GM15510 (cell line): ENCODE results near the gene ASIC4.

ENCODE experiments used
- POLR2A ChIP-seq: IDR thresholded peaks from 3 replicates; pipeline ENCODE4 v1.6.1; 2011; ENCODE audit warnings: borderline replicate concordance; ENCODE audit not compliant: insufficient read length; ENCODE audit errors: extremely low read depth

The ASIC4 gene

GRCh38 chr2:219539926-219540678 lies 25.8 kb downstream of the ASIC4 start:
- TF ChIP-seq POLR2A, result no peak

DNA sequence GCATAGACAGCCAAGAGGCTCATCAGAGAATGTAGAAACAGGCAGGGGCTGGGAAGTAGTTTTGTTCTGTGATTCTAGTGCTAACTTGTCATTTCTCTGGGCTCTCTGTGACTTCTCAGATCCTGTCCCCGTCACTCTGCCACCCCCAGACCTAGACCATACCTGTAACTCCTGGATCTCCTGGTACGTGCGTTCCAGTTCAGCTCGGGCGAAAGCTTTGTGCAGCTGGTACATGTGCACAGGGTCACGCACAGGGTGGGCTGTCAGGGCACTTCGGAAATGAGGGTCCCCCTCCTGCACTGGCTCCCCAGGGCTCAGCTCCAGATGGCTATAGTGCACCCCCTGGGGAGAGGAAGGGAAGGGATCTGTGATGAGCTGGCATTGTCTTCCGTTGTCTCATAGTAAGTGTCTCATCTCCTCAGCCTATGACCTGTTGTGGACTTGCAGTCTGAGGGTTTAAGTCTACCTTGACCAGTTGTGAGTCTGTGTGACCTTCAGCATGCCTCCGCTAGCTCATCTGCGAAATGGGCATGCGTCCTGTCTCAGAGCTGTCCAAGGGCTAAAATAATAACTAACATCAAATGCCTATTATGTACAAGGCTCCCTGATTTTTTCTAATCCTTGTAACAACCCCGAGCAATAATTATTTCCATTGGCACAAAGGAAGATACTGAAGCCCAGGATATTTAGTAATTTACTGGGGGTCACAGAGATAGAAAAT lies 26.7 kb downstream of the ASIC4 start:
- TF ChIP-seq POLR2A, result no peak

GRCh38 chr2:219541611-219542180 lies 27.4 kb downstream of the ASIC4 start:
- no peak for TF ChIP-seq POLR2A

GRCh38 chr2:219542931-219543595 lies 28.8 kb downstream of the ASIC4 start:
- TF ChIP-seq POLR2A, result no peak

- TF ChIP-seq POLR2A, result peak; percentile 59
Measured at GRCh38 chr2:219543596-219544358, 29.5 kb downstream of the ASIC4 start, which contains the start of the genes CHPF and TMEM198. Gene CHPF (minus strand): TSS chr2:219543809. CDS start chr2:219543538, 271 bp downstream. Gene TMEM198 (plus strand): TSS chr2:219544028. CDS start chr2:219544728, 700 bp downstream.

- TF ChIP-seq POLR2A, result no peak
Measured at GRCh38 chr2:219544567-219544966, 30.3 kb downstream of the ASIC4 start.

DNA sequence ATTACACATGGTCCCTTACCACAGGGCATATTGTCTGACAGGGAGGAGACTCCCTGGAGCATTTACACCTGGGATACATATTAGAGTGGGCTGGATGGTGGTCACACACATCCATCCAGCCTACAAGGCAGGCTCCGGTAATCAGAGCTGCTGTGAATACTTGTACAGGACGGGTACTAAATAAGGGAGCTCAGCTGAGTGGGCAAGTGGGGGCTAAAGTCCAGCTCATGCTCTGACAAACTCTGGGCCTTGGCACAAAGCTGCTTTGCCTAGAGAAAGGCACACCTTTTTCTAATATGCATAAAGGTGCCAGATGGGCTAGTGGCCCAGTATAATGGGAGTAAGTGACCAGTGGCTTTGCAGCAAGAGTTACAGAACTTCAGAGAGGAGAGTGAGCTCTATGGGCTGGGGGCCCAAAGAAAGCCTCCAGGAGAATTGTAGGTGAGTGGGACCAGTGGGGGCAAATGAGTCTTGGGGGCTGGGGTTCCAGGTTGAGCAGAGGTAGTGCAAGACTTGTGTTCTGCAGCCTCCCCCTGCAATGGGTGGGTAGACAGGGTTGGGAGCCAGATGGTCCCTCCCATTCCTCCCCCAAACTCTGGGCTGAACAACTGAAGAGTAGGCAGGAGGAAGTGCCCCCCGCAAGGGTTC lies 31.1 kb downstream of the ASIC4 start:
- no peak for TF ChIP-seq POLR2A

GRCh38 chr2:219545943-219546352 lies 31.7 kb downstream of the ASIC4 start:
- no peak for TF ChIP-seq POLR2A

- TF ChIP-seq POLR2A, result no peak
Measured at GRCh38 chr2:219547621-219548020, 33.3 kb downstream of the ASIC4 start.

DNA sequence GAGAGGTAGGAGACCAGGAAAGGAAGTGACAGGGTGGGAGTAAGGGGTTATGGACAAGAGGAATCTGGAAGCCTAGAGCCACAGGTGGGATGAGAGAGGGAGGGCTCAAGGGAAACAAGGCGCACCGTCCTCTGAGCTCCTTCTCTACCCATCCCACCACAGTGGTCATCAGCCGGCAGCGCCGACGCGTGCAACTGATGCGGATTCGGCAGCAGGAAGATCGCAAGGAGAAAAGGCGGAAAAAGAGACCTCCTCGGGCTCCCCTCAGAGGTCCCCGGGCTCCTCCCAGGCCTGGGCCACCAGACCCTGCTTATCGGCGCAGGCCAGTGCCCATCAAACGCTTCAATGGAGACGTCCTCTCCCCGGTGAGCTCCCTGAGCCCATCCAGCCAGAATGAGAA lies 34.7 kb downstream of the ASIC4 start:
- no peak for TF ChIP-seq POLR2A

DNA sequence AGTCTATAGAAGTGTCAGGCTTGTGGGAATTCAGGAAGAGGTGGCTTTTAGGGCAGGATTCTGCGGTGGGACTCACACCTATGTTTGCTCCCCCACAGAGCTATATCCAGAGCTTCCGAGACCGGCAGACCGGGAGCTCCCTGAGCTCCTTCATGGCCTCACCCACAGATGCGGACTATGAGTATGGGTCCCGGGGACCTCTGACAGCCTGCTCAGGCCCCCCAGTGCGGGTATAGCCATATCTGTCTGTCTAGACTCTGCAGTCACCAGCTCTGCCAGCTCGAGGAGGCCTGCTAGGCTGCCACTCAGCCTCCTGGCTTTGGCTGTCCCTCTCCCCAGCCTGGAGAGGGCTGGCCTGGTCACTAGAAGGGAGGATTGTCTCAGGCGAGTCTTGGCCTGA lies 35.3 kb downstream of the ASIC4 start:
- no peak for TF ChIP-seq POLR2A

GRCh38 chr2:219551441-219552381 lies 37.4 kb downstream of the ASIC4 start:
- TF ChIP-seq POLR2A, result no peak
